Measurements from ENCODE around the gene RANBP1.

DNA sequence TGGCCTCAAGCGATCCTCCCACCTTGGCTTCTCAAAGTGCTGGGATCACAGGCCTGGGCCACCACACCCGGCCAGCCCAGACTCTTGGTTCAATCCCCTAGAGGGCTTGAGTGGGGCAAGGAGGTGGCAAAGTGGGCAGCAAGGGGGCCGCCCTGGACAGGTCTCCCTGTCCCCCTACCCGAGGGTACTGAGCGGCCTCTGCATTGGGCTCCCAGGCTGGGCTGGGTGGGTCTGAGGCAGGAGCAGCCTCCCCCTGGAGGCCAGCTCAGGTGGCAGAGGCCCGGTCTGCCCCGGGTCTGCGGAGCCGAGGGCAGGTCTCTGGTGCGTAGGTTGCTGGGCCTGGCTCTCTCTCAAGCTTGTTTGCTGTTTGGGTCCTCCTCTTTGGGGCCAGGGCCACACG is 57.3 kb downstream of the RANBP1 start:
- TF ChIP-seq EZH2 (IDR thresholded peaks at IDR 0.05; ENCODE audit: insufficient read depth, poor library complexity, severe bottlenecking) (no peak), EZH2phosphoT487 (IDR thresholded peaks at IDR 0.05; ENCODE audit: insufficient read depth, low read depth) (no peak)
